Psoas muscle (tissue), 8 donors: ENCODE data around the gene VWA2. TPM values are rescaled to one million over a fixed set of nuclear protein-coding genes. Genes with fewer than 3 reads are reported as not detected.

Experiments
- ATAC-seq, 4 donors: fragments of 200-7000 bp; cut with Tn5 transposase; one replicate each; pipeline ENCODE4 v1.9.1; 2020; ENCODE audit warnings: moderate library complexity in 3 of 4, mild to moderate bottlenecking in 2 of 4
- DNase-seq, 2 donors: peaks; one replicate each; pipeline ENCODE4 v3.0.0-alpha.2; 2020
- H3K27ac ChIP-seq: fragments of 200-600 bp; one replicate; pipeline ENCODE4 v1.8.0; 2022
- H3K27me3 ChIP-seq, 3 donors: fragments of 200-600 bp in 1 of 3; one replicate each; pipeline versions ENCODE4 v1.6.1 to v1.8.0; 2013 to 2022; ENCODE audit warnings: low read length in 2 of 3, mild to moderate bottlenecking in 2 of 3, moderate library complexity in 1 of 3; ENCODE audit not compliant: insufficient read depth in 3 of 3
- H3K36me3 ChIP-seq, 2 donors: fragments of 200-600 bp in 1 of 2; one replicate each; pipeline versions ENCODE4 v1.6.1 to v1.8.0; 2013 to 2022; ENCODE audit warnings: low read depth in 1 of 2, mild to moderate bottlenecking in 1 of 2, moderate library complexity in 1 of 2; ENCODE audit not compliant: insufficient read depth in 1 of 2
- H3K4me1 ChIP-seq: fragments of 200-600 bp; one replicate; pipeline ENCODE4 v1.8.0; 2022
- H3K4me3 ChIP-seq: fragments of 200-600 bp; one replicate; pipeline ENCODE4 v1.8.0; 2022; ENCODE audit warnings: mild to moderate bottlenecking
- H3K9me3 ChIP-seq: fragments of 200-600 bp; one replicate; pipeline ENCODE4 v1.8.0; 2022
- CTCF ChIP-seq: fragments of 200-600 bp; IDR thresholded peaks from one replicate; pipeline ENCODE4 v1.8.0; 2022; ENCODE audit warnings: antibody characterized with exemption
- WGBS, 3 donors: extraction: QIAGEN DNeasy Blood & Tissue Kit; methylation state at CpG; one replicate each; pipeline versions ENCODE4 v1.1.6 to v1.1.7; 2013; 5-methylcytosine and 5-hydroxymethylcytosine counted together
- intact Hi-C, 2 donors: fragments of 100-400 bp; cut with DNase I; formaldehyde crosslinking; loops; one replicate each; pipeline versions ENCODE4 v1.11.0 to v1.14.2; 2022
- polyA plus RNA-seq, 3 donors: library from polyadenylated mRNA; stranded (reverse); fragments of 200-250 nt; gene quantifications; one replicate each; pipeline ENCODE4 v1.2.3, GENCODE V29; 2013
- total RNA-seq, 4 donors: library from RNA; stranded (reverse); fragmentation: NEBNext Ultra II Directional in 2 of 4; extraction: Animal tissue kit (Norgen Biotek cat#: 25700) in 2 of 4; gene quantifications; one replicate each; pipeline versions ENCODE4 v1.2.1 to v1.2.4, GENCODE V29; 2021 to 2023
- donor health status: healthy with polysubstance abuse.
- donor health status: DM: no; HTN: no; CAD: no; lungs with moderate emphysema.
- donor health status: Bipolar disorder and iron deficiency.
- donor health status: healthy.
- donor health status: DM: yes; HTN: yes; CAD: no.
- donor health status: DM: no; HTN: no; CAD: no.
- donor health status: DM: no; HTN: no; CAD: no.
- donor health status: DM: yes; HTN: yes; CAD: no.

VWA2 gene
- total and polyA plus RNA-seq, 7 donors: not detected

- Histone ChIP-seq H3K27me3 (no peaks in the 10 kb centered on the region), H3K27ac (no peak overlapping the region), H3K4me1 (no peaks in the 10 kb centered on the region), H3K9me3 (no peaks in the 10 kb centered on the region), H3K36me3 (no peaks in the 10 kb centered on the region), H3K4me3 (no peak overlapping the region)
- no peak for TF ChIP-seq CTCF
- intact Hi-C loops: no loop called here
- DNase-seq (peak in 1 of 2 donors; percentile 44), ATAC-seq (no peak)
- WGBS, 3 donors: 90 to 94% (median 91%) methylated on average over 16 of the region's 16 CpGs
Observed at GRCh38 chr10:114289096-114289436, 50.0 kb downstream of the VWA2 start.

GRCh38 chr10:114290038-114290437, 51.0 kb downstream of the VWA2 start:
- H3K4me3 ChIP-seq: no peak overlapping the region
- peaks cover under 1% of the 10 kb centered on the region for H3K9me3 ChIP-seq
- H3K4me1 ChIP-seq: no peaks in the 10 kb centered on the region
- 93 to 97% (median 93%) methylated on average over 10 of the region's 10 CpGs for WGBS, 3 donors
- DNase-seq (peak in 1 of 2 donors; percentile 45), ATAC-seq (no peak)
- H3K36me3 ChIP-seq: no peaks in the 10 kb centered on the region
- TF ChIP-seq CTCF: no peak
- no peaks in the 10 kb centered on the region for H3K27me3 ChIP-seq
- intact Hi-C loops: no loop called here
- H3K27ac ChIP-seq: no peak overlapping the region

- Histone ChIP-seq H3K4me3 (no peak overlapping the region), H3K27ac (no peak overlapping the region), H3K4me1 (no peaks in the 10 kb centered on the region), H3K36me3 (no peaks in the 10 kb centered on the region), H3K27me3 (no peaks in the 10 kb centered on the region), H3K9me3 (peaks cover 9% of the 10 kb centered on the region)
- intact Hi-C loops: no loop called here
- DNase-seq (peak in 1 of 2 donors; percentile 23), ATAC-seq (no peak)
- no peak for TF ChIP-seq CTCF
- 86 to 94% (median 91%) methylated on average over 7 of the region's 7 CpGs for WGBS, 3 donors
Observed at GRCh38 chr10:114291076-114291475, 52.0 kb downstream of the VWA2 start.

- H3K36me3 ChIP-seq: no peaks in the 10 kb centered on the region
- ATAC-seq: no peak
- WGBS, 3 donors: 82 to 85% (median 83%) methylated on average over 8 of the region's 8 CpGs
Observed at GRCh38 chr10:114291516-114291915, 52.5 kb downstream of the VWA2 start.

More at GRCh38 chr10:114291516-114291915, 52.5 kb downstream of the VWA2 start:
- H3K27me3 ChIP-seq: no peaks in the 10 kb centered on the region
- H3K27ac ChIP-seq: no peak overlapping the region
- DNase-seq: peak in 1 of 2 donors; percentile 19
- no peak overlapping the region for H3K4me3 ChIP-seq
- no peak for TF ChIP-seq CTCF
- intact Hi-C loops: no loop called here
- H3K9me3 ChIP-seq: peaks cover 9% of the 10 kb centered on the region
- H3K4me1 ChIP-seq: no peaks in the 10 kb centered on the region
